Activated B cell treated with CpG ODN at 0.5 μM for 24 hours (primary cell): ENCODE measurements around the gene MAML1. TPM values are rescaled to one million over a fixed set of nuclear protein-coding genes. Genes with fewer than 3 reads are reported as not detected.

Source experiments
- ATAC-seq: fragments of 200-7000 bp; cut with Tn5 transposase; one replicate; pipeline ENCODE4 v1.10.0; 2021; ENCODE audit warnings: low read depth, mild to moderate bottlenecking, moderate library complexity
- CTCF ChIA-PET: fragments of 350-600 bp; sonication (Branson Sonifier 250); formaldehyde crosslinking; loops from one replicate; lab custom pipeline; 2021; ENCODE audit warnings: antibody characterized with exemption; lab: Charles Lee
- POLR2A ChIA-PET: fragments of 350-600 bp; sonication (Branson Sonifier 250); formaldehyde crosslinking; loops from one replicate; lab custom pipeline; 2021; ENCODE audit warnings: antibody characterized with exemption; lab: Charles Lee
- DNase-seq: peaks from one replicate; pipeline ENCODE4 v3.0.0; 2022
- H3K27ac Mint-ChIP-seq: one replicate; pipeline ENCODE4 v1.8.0; 2020; ENCODE audit warnings: mixed read lengths
- H3K27me3 Mint-ChIP-seq: one replicate; pipeline ENCODE4 v1.8.0; 2021; ENCODE audit warnings: mixed read lengths
- H3K36me3 Mint-ChIP-seq: one replicate; pipeline ENCODE4 v1.8.0; 2021; ENCODE audit warnings: low read depth, mixed read lengths
- H3K4me1 Mint-ChIP-seq: one replicate; pipeline ENCODE4 v1.8.0; 2021; ENCODE audit warnings: mixed read lengths
- H3K4me3 Mint-ChIP-seq: one replicate; pipeline ENCODE4 v1.8.0; 2020; ENCODE audit warnings: mild to moderate bottlenecking, mixed read lengths
- H3K9me3 Mint-ChIP-seq: one replicate; pipeline ENCODE4 v1.8.0; 2020; ENCODE audit warnings: mixed read lengths
- intact Hi-C: fragments of 100-400 bp; cut with micrococcal nuclease; formaldehyde crosslinking; loops from one replicate; pipeline ENCODE4 v1.15.1; 2024
- total RNA-seq: library from RNA; stranded (reverse); gene quantifications from 2 replicates; pipeline ENCODE4 v1.2.3, GENCODE V29; 2022
- TF ChIP-seq, protein P1 (sequence below): fragments of 200-600 bp; IDR thresholded peaks from one replicate; pipeline ENCODE4 v1.8.0; 2022; ENCODE audit warnings: antibody characterized with exemption, mild to moderate bottlenecking

The MAML1 gene
- total RNA-seq, 1 donor from 2014 or later = 38.8 TPM

DNA sequence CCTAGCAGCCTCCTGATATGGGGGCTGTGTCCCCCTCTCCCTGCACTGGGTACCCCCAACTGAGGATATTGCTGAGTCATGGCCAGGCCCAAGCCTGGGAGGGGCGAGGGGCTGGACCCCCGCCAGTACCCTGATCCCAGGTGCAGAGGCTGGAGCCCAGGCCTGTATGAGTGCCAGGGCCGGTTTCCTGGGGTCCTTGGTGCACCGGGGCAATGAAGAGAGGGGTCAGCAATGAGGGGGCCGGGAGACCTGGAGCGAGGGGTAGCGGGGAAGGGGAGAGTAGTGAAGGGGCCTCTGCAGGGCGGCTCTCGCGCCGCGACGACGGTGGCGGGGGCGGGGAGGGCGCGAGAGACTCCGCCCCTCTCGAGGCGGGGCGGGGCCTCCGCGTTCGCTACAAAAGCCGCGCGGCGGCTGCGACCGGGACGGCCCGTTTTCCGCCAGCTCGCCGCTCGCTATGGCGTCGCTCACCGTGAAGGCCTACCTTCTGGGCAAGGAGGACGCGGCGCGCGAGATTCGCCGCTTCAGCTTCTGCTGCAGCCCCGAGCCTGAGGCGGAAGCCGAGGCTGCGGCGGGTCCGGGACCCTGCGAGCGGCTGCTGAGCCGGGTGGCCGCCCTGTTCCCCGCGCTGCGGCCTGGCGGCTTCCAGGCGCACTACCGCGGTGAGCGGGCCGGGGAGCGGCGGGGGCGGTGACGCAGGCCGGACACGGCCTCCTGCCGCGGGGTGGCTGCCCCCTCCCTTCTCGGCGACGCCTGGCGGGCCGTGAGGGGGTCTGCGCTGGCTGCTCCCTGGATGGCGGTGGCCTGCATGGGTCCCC is 88.1 kb downstream of the MAML1 start, which contains the start of gene SQSTM1:
Gene SQSTM1, plus strand, starts transcription at position 423 of the 815 bp plus-strand sequence. Its CDS starts 32 bp downstream, at position 455.
- Mint-ChIP-seq H3K9me3 (no peaks in the 10 kb centered on the region), H3K27me3 (no peaks in the 10 kb centered on the region), H3K36me3 (peaks cover 41% of the 10 kb centered on the region), H3K4me3 (peak within 1 kb of the TSS; percentile 96), H3K4me1 (peaks cover 66% of the 10 kb centered on the region), H3K27ac (peak within 1 kb of the TSS; percentile 92)
- intact Hi-C loops = loop anchor here (1.0 to 5.0 kb wide), 7 partner anchors 16 to 198 kb away; partner anchors contain the start of genes CANX, HNRNPH1, MRNIP and TBC1D9B
- TF ChIP-seq, protein P1, sequence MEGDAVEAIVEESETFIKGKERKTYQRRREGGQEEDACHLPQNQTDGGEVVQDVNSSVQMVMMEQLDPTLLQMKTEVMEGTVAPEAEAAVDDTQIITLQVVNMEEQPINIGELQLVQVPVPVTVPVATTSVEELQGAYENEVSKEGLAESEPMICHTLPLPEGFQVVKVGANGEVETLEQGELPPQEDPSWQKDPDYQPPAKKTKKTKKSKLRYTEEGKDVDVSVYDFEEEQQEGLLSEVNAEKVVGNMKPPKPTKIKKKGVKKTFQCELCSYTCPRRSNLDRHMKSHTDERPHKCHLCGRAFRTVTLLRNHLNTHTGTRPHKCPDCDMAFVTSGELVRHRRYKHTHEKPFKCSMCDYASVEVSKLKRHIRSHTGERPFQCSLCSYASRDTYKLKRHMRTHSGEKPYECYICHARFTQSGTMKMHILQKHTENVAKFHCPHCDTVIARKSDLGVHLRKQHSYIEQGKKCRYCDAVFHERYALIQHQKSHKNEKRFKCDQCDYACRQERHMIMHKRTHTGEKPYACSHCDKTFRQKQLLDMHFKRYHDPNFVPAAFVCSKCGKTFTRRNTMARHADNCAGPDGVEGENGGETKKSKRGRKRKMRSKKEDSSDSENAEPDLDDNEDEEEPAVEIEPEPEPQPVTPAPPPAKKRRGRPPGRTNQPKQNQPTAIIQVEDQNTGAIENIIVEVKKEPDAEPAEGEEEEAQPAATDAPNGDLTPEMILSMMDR = no peak
- ChIA-PET CTCF (interaction anchor here (1.2 to 2.5 kb wide), 2 partner anchors 19 to 24 kb away, joined by 3 to 16 read pairs; no protein-coding TSS in a partner anchor), POLR2A (interaction anchor here (0.6 to 5.2 kb wide), 21 partner anchors 9 to 1010 kb away, joined by 3 to 58 read pairs (median 8); partner anchors contain the start of genes HNRNPH1, MAML1, MGAT4B and MRNIP)
- DNase-seq (peak; percentile 91), ATAC-seq (peak; percentile 51)

DNA sequence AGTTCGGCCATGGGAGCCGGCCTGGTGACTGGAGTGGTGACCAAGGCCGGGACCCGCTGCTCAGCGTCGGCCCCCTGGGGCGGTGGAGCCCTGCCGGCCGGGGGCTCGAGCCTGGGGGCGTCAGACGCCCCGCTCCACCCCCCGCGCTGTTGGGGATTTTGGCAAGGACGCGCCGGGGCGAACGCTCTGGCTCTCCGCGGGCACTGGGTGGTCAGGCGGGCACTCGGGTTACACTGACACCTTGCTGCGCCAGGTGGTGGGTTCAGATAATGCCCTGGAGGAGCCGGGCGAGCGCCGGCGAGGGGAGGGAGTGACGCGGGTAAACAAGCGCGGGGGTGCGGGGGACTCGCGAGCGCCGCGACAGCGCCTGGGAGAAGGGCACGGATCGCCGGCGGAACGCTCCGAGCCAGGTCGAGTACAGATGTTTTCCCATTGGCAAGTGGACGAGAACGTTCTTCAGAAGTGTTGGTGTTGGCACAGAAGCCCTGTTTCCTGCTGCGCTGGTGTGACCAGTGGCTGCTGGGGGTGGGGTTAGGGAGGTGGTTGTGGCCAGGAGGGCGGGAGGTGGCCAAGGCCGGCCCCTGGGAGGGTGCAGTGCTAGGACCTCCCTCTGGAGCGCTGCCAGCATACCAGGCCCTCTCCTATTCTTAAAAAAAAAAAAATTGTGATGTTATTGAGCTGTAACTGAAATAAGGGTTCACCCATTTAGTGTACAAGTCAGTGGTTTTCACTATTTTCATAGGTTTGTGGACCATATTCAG is 88.9 kb downstream of the MAML1 start:
- Mint-ChIP-seq H3K9me3 (no peaks in the 10 kb centered on the region), H3K4me3 (peak overlapping the region; percentile 96), H3K27ac (peak overlapping the region; percentile 92), H3K36me3 (peaks cover 48% of the 10 kb centered on the region), H3K27me3 (no peaks in the 10 kb centered on the region), H3K4me1 (peaks cover 62% of the 10 kb centered on the region)
- DNase-seq (peak; percentile 75), ATAC-seq (peak; percentile 52)
- intact Hi-C loops = loop anchor here (1.0 to 5.0 kb wide), 7 partner anchors 15 to 199 kb away; partner anchors contain the start of genes CANX, HNRNPH1, MRNIP and TBC1D9B
- ChIA-PET POLR2A (interaction anchor here (0.6 to 5.2 kb wide), 26 partner anchors 9 to 1009 kb away, joined by 3 to 58 read pairs (median 4); partner anchors contain the start of genes HNRNPH1, MAML1, MGAT4B and MRNIP), CTCF (interaction anchor here (0.5 to 2.5 kb wide), 3 partner anchors 19 to 35 kb away, joined by 3 to 16 read pairs (median 6); no protein-coding TSS in a partner anchor)
- TF ChIP-seq, protein P1 = no peak

DNA sequence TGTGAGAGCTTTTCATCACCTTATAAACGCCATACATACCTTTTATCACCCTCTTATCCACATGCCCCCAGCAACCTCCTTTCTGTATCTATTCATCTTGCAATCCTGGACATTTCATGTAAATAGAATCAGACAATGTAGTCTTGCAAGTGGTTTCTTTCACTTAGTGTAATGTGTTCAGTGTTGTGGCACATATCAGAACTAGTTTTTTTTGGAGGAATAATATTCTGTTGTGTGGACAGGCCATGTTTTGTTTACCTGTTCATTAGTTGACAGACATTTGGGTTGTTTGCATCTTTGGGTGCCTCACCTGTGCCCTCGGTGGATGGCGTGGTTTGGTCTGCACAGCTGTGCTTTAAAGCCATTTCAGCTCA is 89.4 kb downstream of the MAML1 start:
- ChIA-PET POLR2A (interaction anchor here (0.6 to 2.0 kb wide), 12 partner anchors 9 to 140 kb away, joined by 3 to 7 read pairs (median 3); partner anchors contain the start of gene MRNIP), CTCF (interaction anchor here (0.5 to 1.7 kb wide), 2 partner anchors 20 to 36 kb away, joined by 3 to 6 read pairs; no protein-coding TSS in a partner anchor)
- ATAC-seq (no peak), DNase-seq (no peak)
- Mint-ChIP-seq H3K4me3 (peak overlapping the region; percentile 96), H3K4me1 (peaks cover 64% of the 10 kb centered on the region), H3K27ac (peak overlapping the region; percentile 92), H3K27me3 (no peaks in the 10 kb centered on the region), H3K9me3 (no peaks in the 10 kb centered on the region), H3K36me3 (peaks cover 53% of the 10 kb centered on the region)
- TF ChIP-seq, protein P1 = no peak
- intact Hi-C loops = loop anchor here (5.0 kb wide), 1 partner anchor 85 kb away; the partner anchor contains the start of gene TBC1D9B

GRCh38 chr5:179822444-179822990 is 89.9 kb downstream of the MAML1 start:
- Mint-ChIP-seq H3K27me3 (no peaks in the 10 kb centered on the region), H3K9me3 (no peaks in the 10 kb centered on the region), H3K4me1 (peaks cover 64% of the 10 kb centered on the region), H3K36me3 (peaks cover 57% of the 10 kb centered on the region), H3K4me3 (peak overlapping the region; percentile 96), H3K27ac (peak overlapping the region; percentile 92)
- ATAC-seq = no peak
- intact Hi-C loops = loop anchor here (5.0 kb wide), 1 partner anchor 85 kb away; the partner anchor contains the start of gene TBC1D9B
- ChIA-PET CTCF (interaction anchor here (0.5 to 1.7 kb wide), 2 partner anchors 20 to 36 kb away, joined by 3 to 6 read pairs; no protein-coding TSS in a partner anchor), POLR2A (interaction anchor here (0.6 to 2.0 kb wide), 13 partner anchors 10 to 140 kb away, joined by 3 to 7 read pairs (median 3); partner anchors contain the start of gene MRNIP)
- DNase-seq = no peak
- TF ChIP-seq, protein P1 = no peak
